ENCODE measurements around the gene C1QC. TPM values are rescaled to one million over a fixed set of nuclear protein-coding genes. Genes with fewer than 3 reads are reported as not detected.

C1QC gene
- total and polyA plus RNA-seq, 2 of the 8 experiments (the other 6 are each of a cell fraction or from before 2014, with no cell fraction given): not detected

GRCh38 chr1:22619252-22619651 is 24.2 kb upstream of the C1QC start (continued):
- no peak for TF ChIP-seq FOSL1 (IDR thresholded peaks at IDR 0.05; ENCODE audit: insufficient read depth, low read depth, low read length)
- no peak for TF ChIP-seq CHD7 (IDR thresholded peaks at IDR 0.05; ENCODE audit: insufficient replicate concordance, low read length)
- TF ChIP-seq ATF3 (IDR thresholded peaks at IDR 0.05; ENCODE audit: insufficient read depth, low read depth, low read length): no peak
- TF ChIP-seq YY1 (IDR thresholded peaks at IDR 0.05; ENCODE audit: low read depth, low read length): no peak

All from H1 (cell line).